ENCODE measurements around the gene RTN3.
"Not testable (repeated sequence)": the region's sequence is repeated elsewhere in the genome, so short reads cannot be mapped to it uniquely, and the experiment has no call there.

The RTN3 gene

DNA sequence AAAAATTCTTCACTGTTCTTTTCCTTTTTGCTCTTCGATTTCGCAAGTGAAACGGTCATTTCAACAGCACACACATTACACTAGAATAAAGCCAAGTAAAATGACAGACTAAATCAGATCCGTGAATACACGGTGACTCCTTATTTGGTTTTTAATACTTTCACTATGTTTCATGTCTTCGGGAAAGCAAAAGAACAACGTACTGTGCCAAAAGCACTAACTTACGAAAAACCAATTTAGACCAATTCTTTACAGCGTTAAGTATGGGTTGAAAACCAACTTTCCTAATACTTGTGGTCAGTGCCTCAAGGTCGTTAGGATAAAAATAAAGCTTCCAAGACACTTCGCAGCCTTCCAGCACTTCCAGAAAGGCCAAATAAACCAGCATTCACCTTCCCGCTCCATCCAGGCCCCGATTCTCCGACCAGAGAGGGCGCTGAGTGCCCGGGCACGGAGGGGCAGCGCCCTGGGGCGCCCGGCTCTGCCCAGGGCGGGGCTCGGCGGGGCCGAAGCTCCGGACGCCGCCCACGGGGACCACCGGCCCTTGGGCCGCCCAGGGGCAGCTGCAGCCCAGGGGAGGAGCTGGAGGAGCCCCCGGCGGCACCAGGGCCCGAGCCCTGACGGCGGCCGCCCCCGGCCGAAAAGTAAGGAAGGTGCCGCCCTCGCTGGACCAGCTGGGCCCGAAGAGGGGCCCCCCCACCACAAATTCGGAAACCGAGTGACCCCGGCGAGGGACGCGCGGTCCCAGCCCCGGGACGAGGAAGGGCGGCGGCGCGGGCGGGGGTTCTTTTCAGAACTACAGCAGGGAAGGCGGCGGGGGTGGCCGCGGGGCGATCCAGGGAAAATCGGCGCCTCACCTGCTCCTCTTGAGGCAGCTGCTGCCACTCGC is 10.6 kb upstream of the RTN3 start:
- intact Hi-C loops (cut with micrococcal nuclease): loop anchor here (1.0 kb wide), 1 partner anchor 11 kb away; the partner anchor contains the start of gene RTN3
- Mint-ChIP-seq H3K4me1 (ENCODE audit: low read depth) (peaks cover 47% of the 10 kb centered on the region), H3K9me3 (no peaks in the 10 kb centered on the region), H3K4me3 (peak overlapping the region; percentile 80), H3K27me3 (no peaks in the 10 kb centered on the region), H3K36me3 (ENCODE audit: low read depth) (peaks cover 8% of the 10 kb centered on the region), H3K27ac (peak overlapping the region; percentile 82)

DNA sequence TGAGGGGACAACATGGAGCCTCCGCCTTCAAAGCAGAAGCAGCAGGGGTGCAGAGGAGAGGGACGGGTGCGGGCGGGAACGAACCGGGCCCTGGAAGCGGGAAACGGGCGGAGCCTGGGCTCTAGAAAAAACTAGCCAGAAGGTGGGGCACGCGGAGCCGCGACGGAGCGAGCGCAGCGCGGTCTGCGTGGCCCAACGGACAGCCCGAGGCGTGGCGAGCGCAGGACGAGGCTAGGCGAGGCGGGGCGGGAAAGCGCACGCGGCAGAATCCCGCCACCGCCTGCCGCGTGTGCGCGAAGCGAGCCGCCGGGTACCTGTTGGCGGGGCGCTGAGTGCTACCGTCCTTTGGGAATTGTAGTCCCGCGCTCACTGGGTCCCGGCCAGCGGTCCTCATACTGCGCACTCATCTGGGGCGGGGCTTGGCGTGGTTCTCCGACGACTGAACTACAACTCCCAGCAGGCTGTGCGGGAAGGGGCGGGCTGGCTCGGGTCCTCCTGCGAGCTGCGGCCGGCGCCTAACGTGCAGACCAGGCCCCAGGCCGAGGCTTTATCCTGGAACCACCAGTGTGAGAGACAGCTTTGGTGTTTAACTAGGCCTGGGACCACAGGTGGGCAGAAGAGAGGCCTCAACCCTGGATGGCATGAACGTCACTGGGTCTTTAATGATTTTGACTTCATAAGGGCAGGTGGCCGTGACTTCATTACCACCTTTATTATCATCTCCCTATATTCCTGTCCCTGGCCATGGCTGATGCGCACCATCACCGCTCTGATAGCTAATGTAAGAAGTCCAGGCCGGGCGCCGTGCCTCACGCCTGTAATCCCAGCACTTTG is 9.8 kb upstream of the RTN3 start, which contains the start of gene ATL3:
ATL3 (minus strand) TSS at position 55 of the 834 bp plus-strand sequence; CDS start at position 14, 41 bp downstream.
- Mint-ChIP-seq H3K4me1 (ENCODE audit: low read depth) (peaks cover 40% of the 10 kb centered on the region), H3K27ac (peak within 1 kb of the TSS; percentile 82), H3K4me3 (peak within 1 kb of the TSS; percentile 80), H3K36me3 (ENCODE audit: low read depth) (peaks cover 8% of the 10 kb centered on the region), H3K9me3 (no peaks in the 10 kb centered on the region), H3K27me3 (no peaks in the 10 kb centered on the region)
- intact Hi-C loops (cut with micrococcal nuclease): loop anchor here (1.0 kb wide), 1 partner anchor 10 kb away; the partner anchor contains the start of gene RTN3

DNA sequence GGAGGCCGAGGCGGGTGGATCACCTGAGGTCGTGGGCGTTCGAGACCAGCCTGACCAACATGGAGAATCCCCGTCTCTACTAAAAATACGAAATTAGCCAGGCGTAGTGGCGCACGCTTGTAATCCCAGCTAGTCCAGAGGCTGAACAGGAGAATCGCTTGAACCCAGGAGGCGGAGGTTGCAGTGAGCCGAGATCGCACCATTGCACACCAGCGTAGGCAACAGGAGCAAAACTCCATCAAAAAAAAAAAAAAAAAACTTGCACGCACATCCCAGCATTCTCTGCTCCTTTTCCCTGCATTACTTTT is 9.2 kb upstream of the RTN3 start:
- Mint-ChIP-seq H3K36me3 (ENCODE audit: low read depth) (peaks cover 8% of the 10 kb centered on the region), H3K27ac (peak overlapping the region; percentile 82), H3K27me3 (no peaks in the 10 kb centered on the region), H3K9me3 (no peaks in the 10 kb centered on the region), H3K4me3 (peak overlapping the region; percentile 80), H3K4me1 (ENCODE audit: low read depth) (peaks cover 40% of the 10 kb centered on the region)
- intact Hi-C loops (cut with micrococcal nuclease): no loop called here

DNA sequence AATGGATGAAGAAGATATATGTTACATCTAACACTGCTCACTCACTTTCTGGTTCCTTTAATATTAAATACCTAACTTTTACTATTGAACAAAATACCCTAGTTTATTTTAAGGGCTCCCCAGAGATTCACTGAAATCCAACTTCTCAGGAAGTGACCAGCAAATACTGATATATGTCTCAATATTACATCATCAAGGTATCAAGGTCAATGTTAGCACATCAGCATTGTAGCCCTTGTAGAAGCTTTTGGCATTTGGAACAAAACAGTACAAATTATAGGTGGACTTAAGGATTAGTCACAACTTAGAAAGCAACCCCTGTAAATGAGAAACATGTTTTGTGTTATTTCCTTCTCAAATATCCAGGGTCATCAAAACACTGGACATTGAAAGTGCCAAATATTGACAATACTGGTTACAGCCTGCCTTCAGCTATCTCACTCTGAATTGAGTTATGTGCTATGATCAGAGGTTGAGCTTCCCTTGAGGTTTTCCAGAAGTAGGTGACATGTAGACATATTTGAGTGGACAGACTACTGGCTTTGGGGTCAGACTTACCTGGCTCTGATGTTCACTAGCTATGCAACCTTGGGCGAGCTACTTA is 8.3 kb upstream of the RTN3 start:
- Mint-ChIP-seq H3K27ac (no peak overlapping the region), H3K36me3 (ENCODE audit: low read depth) (no peaks in the 10 kb centered on the region), H3K9me3 (no peaks in the 10 kb centered on the region), H3K4me3 (no peak overlapping the region), H3K4me1 (ENCODE audit: low read depth) (peaks cover 38% of the 10 kb centered on the region), H3K27me3 (no peaks in the 10 kb centered on the region)
- intact Hi-C loops (cut with micrococcal nuclease): no loop called here

GRCh38 chr11:63673579-63673978 is 7.7 kb upstream of the RTN3 start:
- Mint-ChIP-seq H3K4me3 (no peak overlapping the region), H3K27ac (no peak overlapping the region), H3K36me3 (ENCODE audit: low read depth) (no peaks in the 10 kb centered on the region), H3K9me3 (no peaks in the 10 kb centered on the region), H3K27me3 (no peaks in the 10 kb centered on the region), H3K4me1 (ENCODE audit: low read depth) (peaks cover 34% of the 10 kb centered on the region)
- intact Hi-C loops (cut with micrococcal nuclease): no loop called here

GRCh38 chr11:63680834-63681320 is 423 bp upstream of the RTN3 start:
- peaks cover 26% of the 10 kb centered on the region for H3K4me1 Mint-ChIP-seq (ENCODE audit: low read depth)
- intact Hi-C loops (cut with micrococcal nuclease): loop anchor here (1.0 kb wide), 1 partner anchor 10 kb away; the partner anchor contains the start of gene ATL3
- H3K9me3 Mint-ChIP-seq: no peaks in the 10 kb centered on the region
- peak overlapping the region; percentile 94 for H3K4me3 Mint-ChIP-seq
- peak overlapping the region; percentile 94 for H3K27ac Mint-ChIP-seq
- peaks cover 11% of the 10 kb centered on the region for H3K36me3 Mint-ChIP-seq (ENCODE audit: low read depth)
- H3K27me3 Mint-ChIP-seq: no peaks in the 10 kb centered on the region

- Mint-ChIP-seq H3K4me3 (peak overlapping the region; percentile 94), H3K36me3 (ENCODE audit: low read depth) (peaks cover 11% of the 10 kb centered on the region)
Observed at GRCh38 chr11:63682066-63683021, 1.0 kb downstream of the RTN3 start.

DNA sequence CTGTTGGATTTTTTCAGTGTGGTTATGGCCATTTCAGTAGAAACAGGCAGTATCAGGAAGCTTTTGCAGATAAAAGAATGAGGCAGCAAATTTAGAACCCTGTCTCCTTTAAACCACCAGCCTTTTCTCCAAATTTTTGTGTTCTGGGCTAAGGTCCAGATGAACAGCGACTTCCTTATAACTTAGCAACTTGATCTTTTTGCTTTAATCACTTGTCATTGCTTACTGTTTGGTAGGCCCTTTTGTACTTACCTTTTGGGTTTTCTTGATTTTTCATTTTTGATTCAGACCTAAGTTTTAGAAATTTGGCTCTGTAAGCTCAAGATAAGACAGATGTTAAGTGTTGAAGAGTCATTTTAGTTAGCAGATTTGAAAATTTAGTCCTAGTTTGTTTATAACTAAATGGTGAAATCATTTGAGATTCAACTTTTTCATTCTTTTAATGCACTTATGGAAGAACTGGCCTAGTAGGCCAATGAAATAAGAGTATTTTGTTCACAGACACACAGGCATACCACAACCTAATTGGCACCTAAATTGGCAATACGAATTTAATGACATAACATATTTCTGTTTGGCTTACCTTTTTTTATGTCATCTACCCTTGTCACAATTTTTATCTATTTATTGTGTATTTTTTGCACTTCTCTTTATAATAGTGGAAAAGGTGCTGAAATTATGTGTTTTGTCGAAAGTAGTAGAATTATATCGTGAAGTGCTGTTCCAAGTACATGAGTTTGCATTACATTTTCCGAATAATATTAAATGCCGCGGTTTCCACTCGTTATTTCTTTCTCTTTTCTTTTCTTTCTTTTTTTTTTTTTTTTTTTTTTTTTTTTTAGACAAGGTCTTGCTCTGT is 2.1 kb downstream of the RTN3 start:
- intact Hi-C loops (cut with micrococcal nuclease): no loop called here
- Mint-ChIP-seq H3K27me3 (no peaks in the 10 kb centered on the region), H3K27ac (peak overlapping the region; percentile 94), H3K4me1 (ENCODE audit: low read depth) (peaks cover 42% of the 10 kb centered on the region), H3K36me3 (ENCODE audit: low read depth) (peaks cover 11% of the 10 kb centered on the region), H3K9me3 (no peaks in the 10 kb centered on the region), H3K4me3 (peak overlapping the region; percentile 94)

More at GRCh38 chr11:63682066-63683021, 1.0 kb downstream of the RTN3 start:
- Mint-ChIP-seq H3K27ac (peak overlapping the region; percentile 94), H3K27me3 (no peaks in the 10 kb centered on the region), H3K9me3 (no peaks in the 10 kb centered on the region), H3K4me1 (ENCODE audit: low read depth) (peaks cover 40% of the 10 kb centered on the region)
- intact Hi-C loops (cut with micrococcal nuclease): no loop called here

DNA sequence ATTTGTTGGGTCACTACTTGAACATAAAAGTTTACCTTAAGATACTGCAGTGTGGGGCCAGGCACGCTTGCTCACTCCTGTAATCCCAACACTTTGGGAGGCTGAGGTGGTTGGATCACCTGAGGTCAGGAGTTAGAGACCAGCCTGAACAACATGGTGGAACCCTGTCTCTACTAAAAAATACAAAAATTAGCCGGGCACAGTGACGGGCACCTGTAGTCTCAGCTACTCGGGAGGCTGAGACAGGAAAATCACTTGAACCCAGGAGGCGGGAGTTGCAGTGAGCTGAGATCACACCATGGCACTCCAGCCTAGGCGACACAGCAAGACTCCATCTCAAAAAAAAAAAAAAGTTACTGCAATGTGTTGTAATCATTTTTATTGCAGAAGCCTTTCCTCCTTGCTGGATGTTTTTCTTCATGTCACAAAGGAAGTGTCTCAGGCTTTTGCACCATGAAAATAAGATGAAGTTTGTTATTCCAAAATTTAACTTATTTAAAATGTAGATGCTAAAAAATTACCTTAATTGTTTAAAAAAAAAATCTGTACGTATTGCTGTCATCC is 3.9 kb downstream of the RTN3 start:
- H3K27me3 Mint-ChIP-seq; H3K9me3 Mint-ChIP-seq; H3K27ac Mint-ChIP-seq; H3K4me3 Mint-ChIP-seq; intact Hi-C loops (cut with micrococcal nuclease): not testable (repeated sequence)
- Mint-ChIP-seq H3K4me1 (ENCODE audit: low read depth) (peaks cover 59% of the 10 kb centered on the region), H3K36me3 (ENCODE audit: low read depth) (peaks cover 11% of the 10 kb centered on the region)

DNA sequence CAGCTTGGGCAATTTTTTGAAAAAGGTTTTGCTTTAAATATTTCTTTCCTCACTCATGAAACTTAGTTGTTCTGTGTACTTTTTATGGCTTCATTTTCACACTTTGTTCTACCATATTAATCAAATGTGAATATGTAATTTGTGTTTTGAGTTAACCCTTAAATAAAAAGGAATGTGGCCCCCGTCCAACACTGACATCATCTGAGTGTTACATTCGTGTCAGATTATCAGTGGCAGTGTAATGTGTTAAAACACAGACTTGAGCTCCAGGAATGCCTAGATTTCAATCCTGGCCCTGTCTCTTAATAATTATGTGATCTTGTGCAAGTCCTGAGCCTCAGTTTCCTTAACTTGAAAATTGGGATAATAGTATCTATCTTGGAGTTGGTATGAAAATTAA is 5.6 kb downstream of the RTN3 start:
- H3K9me3 Mint-ChIP-seq: no peaks in the 10 kb centered on the region
- H3K4me3 Mint-ChIP-seq: no peak overlapping the region
- H3K36me3 Mint-ChIP-seq (ENCODE audit: low read depth): peaks cover 11% of the 10 kb centered on the region
- peak overlapping the region; percentile 4 for H3K27ac Mint-ChIP-seq
- intact Hi-C loops (cut with micrococcal nuclease): no loop called here
- peaks cover 66% of the 10 kb centered on the region for H3K4me1 Mint-ChIP-seq (ENCODE audit: low read depth)
- no peaks in the 10 kb centered on the region for H3K27me3 Mint-ChIP-seq

DNA sequence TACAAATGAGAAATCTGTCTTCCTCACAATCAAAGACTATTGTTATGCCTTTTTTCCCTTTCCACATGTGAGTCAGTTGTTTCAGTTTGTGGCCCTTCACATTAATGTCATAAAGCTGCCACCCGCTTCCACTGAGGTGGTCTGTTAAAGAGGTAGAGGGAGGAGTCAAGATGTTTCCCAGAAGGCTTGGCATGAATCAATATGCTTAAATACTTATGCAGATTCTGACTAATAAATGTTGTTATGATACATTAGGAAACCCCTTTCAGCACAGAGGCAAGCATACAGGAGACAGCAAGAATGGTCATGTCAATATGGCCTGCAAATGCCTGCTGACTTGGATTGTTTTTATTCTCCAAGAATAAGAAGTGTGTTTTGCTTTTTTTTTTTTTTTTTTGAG is 6.5 kb downstream of the RTN3 start:
- H3K4me3 Mint-ChIP-seq: no peak overlapping the region
- H3K36me3 Mint-ChIP-seq (ENCODE audit: low read depth): peaks cover 14% of the 10 kb centered on the region
- intact Hi-C loops (cut with micrococcal nuclease): no loop called here
- H3K4me1 Mint-ChIP-seq (ENCODE audit: low read depth): peaks cover 64% of the 10 kb centered on the region
- H3K9me3 Mint-ChIP-seq: no peaks in the 10 kb centered on the region
- no peaks in the 10 kb centered on the region for H3K27me3 Mint-ChIP-seq
- H3K27ac Mint-ChIP-seq: no peak overlapping the region

- H3K36me3 Mint-ChIP-seq (ENCODE audit: low read depth): peaks cover 33% of the 10 kb centered on the region
- no peak overlapping the region for H3K4me3 Mint-ChIP-seq
- peaks cover 36% of the 10 kb centered on the region for H3K4me1 Mint-ChIP-seq (ENCODE audit: low read depth)
- no peaks in the 10 kb centered on the region for H3K27me3 Mint-ChIP-seq
- H3K9me3 Mint-ChIP-seq: no peaks in the 10 kb centered on the region
- intact Hi-C loops (cut with micrococcal nuclease): no loop called here
- no peak overlapping the region for H3K27ac Mint-ChIP-seq
Observed at GRCh38 chr11:63694596-63694995, 13.3 kb downstream of the RTN3 start.
